Endothelial cell of umbilical vein (primary cell): ENCODE measurements around the gene ACP1. TPM values are rescaled to one million over a fixed set of nuclear protein-coding genes. Genes with fewer than 3 reads are reported as not detected.

Experiments used
- BruUV-seq: library from RNA; stranded (reverse); fragments of 400-500 nt; replicated peaks from 2 replicates; lab custom pipeline; 2021; lab: Mats Ljungman, UMichigan
- CTCF ChIA-PET: fragments of 300-600, 350-600 bp; sonication (Branson Sonifier 250); formaldehyde crosslinking; loops from one replicate; lab custom pipeline; 2021; ENCODE audit warnings: antibody characterized with exemption, inconsistent platforms; lab: Charles Lee
- POLR2A ChIA-PET: fragments of 300-600, 350-600 bp; sonication (Branson Sonifier 250); formaldehyde crosslinking; loops from one replicate; lab custom pipeline; 2021; ENCODE audit warnings: antibody characterized with exemption, inconsistent platforms; lab: Charles Lee
- DNase-seq: peaks from one replicate; pipeline ENCODE4 v3.0.0-alpha.2; 2011; ENCODE audit warnings: low read depth, low spot score
- FAIRE-seq: peaks from 2 replicates; lab custom pipeline; 2011; peaks lifted over from hg19 to GRCh38; lab: Jason Lieb, UNC
- H2AFZ ChIP-seq: 2 replicates; pipeline ENCODE4 v1.6.0; 2012; ENCODE audit warnings: low read depth, low read length, control low read depth, inconsistent platforms
- H3K27ac ChIP-seq: 2 replicates; pipeline ENCODE4 v1.5.1; 2011; ENCODE audit warnings: low read depth, mild to moderate bottlenecking, control low read depth, low read length, moderate library complexity; ENCODE audit not compliant: insufficient read depth
- H3K27me3 ChIP-seq, 2 experiments: 2 replicates each; pipeline versions ENCODE4 v1.6.0 to v1.6.1; 2011; ENCODE audit warnings: low read length in 2 of 2, mixed read lengths in 1 of 2; ENCODE audit not compliant: control insufficient read depth in 2 of 2, insufficient read depth in 2 of 2
- H3K36me3 ChIP-seq, 2 experiments: 2 replicates in 1 of 2; 3 replicates in 1 of 2; pipeline ENCODE4 v1.5.1; 2011; ENCODE audit warnings: low read length in 2 of 2, mild to moderate bottlenecking in 1 of 2, moderate library complexity in 1 of 2; ENCODE audit not compliant: control insufficient read depth in 2 of 2, insufficient read depth in 2 of 2; ENCODE audit errors: extremely low read depth in 1 of 2
- H3K4me1 ChIP-seq: 3 replicates; pipeline ENCODE4 v1.5.1; 2011; ENCODE audit warnings: mild to moderate bottlenecking, low read length; ENCODE audit not compliant: control insufficient read depth, insufficient read depth; ENCODE audit errors: extremely low read depth
- H3K4me2 ChIP-seq: 2 replicates; pipeline ENCODE4 v1.6.1; 2011; ENCODE audit warnings: low read length, control low read depth, mixed read lengths; ENCODE audit not compliant: insufficient read depth
- H3K4me3 ChIP-seq, 3 experiments: fragments of 200-600 bp in 1 of 3; sonication (generic), shearing (Covaris generic) in 1 of 3; replicated peaks in 1 of 3; 2 replicates each; pipeline ENCODE4 v1.5.1; 2011 to 2016; ENCODE audit warnings: control low read depth in 3 of 3, low read length in 3 of 3, mild to moderate bottlenecking in 2 of 3, inconsistent platforms in 1 of 3, low read depth in 1 of 3, moderate library complexity in 1 of 3; ENCODE audit not compliant: insufficient read depth in 1 of 3
- H3K79me2 ChIP-seq: 2 replicates; pipeline ENCODE4 v1.6.0; 2012; ENCODE audit warnings: low read length, inconsistent platforms; ENCODE audit not compliant: control insufficient read depth, insufficient read depth
- H3K9ac ChIP-seq: replicated peaks from 2 replicates; pipeline ENCODE3; 2011; ENCODE audit warnings: low read length, control low read depth; ENCODE audit not compliant: insufficient read depth; ENCODE audit errors: extremely low read depth
- H3K9me1 ChIP-seq: replicated peaks from 3 replicates; pipeline ENCODE4 v1.6.0; 2011; ENCODE audit warnings: mild to moderate bottlenecking, low read length; ENCODE audit not compliant: control insufficient read depth, insufficient read depth; ENCODE audit errors: extremely low read depth
- H3K9me3 ChIP-seq: replicated peaks from 2 replicates; pipeline ENCODE4 v1.5.1; 2012; ENCODE audit warnings: low read length, inconsistent platforms; ENCODE audit not compliant: control insufficient read depth, insufficient read depth
- H4K20me1 ChIP-seq: replicated peaks from 2 replicates; pipeline ENCODE3; 2011; ENCODE audit warnings: mild to moderate bottlenecking, low read length; ENCODE audit not compliant: control insufficient read depth, insufficient read depth; ENCODE audit errors: extremely low read depth
- EZH2 ChIP-seq: IDR thresholded peaks from 2 replicates; pipeline ENCODE4 v1.6.1; 2012; ENCODE audit warnings: borderline replicate concordance, low read depth, mild to moderate bottlenecking, moderate library complexity, low read length, inconsistent platforms; ENCODE audit not compliant: severe bottlenecking
- FOS ChIP-seq: IDR thresholded peaks from 2 replicates; pipeline ENCODE4 v1.6.1; 2011; ENCODE audit warnings: mild to moderate bottlenecking, low read length, moderate library complexity, borderline replicate concordance; ENCODE audit not compliant: insufficient read depth
- GATA2 ChIP-seq: IDR thresholded peaks from 2 replicates; pipeline ENCODE4 v1.7.0; 2011; ENCODE audit warnings: low read depth, mild to moderate bottlenecking, moderate library complexity, mixed read lengths, low read length; ENCODE audit not compliant: insufficient read length, insufficient read depth
- JUN ChIP-seq: IDR thresholded peaks from 2 replicates; pipeline ENCODE4 v1.6.1; 2011; ENCODE audit warnings: borderline replicate concordance, low read depth; ENCODE audit not compliant: insufficient read length, insufficient read depth
- MYC ChIP-seq: IDR thresholded peaks from one replicate; pipeline ENCODE4 v1.6.1; 2011; ENCODE audit warnings: mild to moderate bottlenecking, low read depth, low read length
- POLR2A ChIP-seq: IDR thresholded peaks from 2 replicates; pipeline ENCODE4 v1.6.1; 2012; ENCODE audit warnings: low read depth, mild to moderate bottlenecking, control low read depth, low read length
- POLR2AphosphoS5 ChIP-seq: IDR thresholded peaks from 2 replicates; pipeline ENCODE4 v1.6.1; 2012; ENCODE audit warnings: low read depth, mild to moderate bottlenecking, control low read depth, low read length, moderate library complexity; ENCODE audit not compliant: insufficient read depth
- dilution Hi-C: fragments of 300-500 bp; cut with MboI; formaldehyde crosslinking; loops from one replicate; pipeline ENCODE4 v1.15.0; 2019; ENCODE audit warnings: low sequenced_read_pairs; ENCODE audit not compliant: extremely low pct_ligation_motif_present
- intact Hi-C: fragments of 100-400 bp; cut with micrococcal nuclease; formaldehyde crosslinking; loops from one replicate; pipeline ENCODE4 v1.10.0; 2022
- polyA plus RNA-seq, 4 experiments: library from polyadenylated mRNA; depleted of rRNA in 3 of 4; stranded (reverse) in 3 of 4; unstranded in 1 of 4; fragments of >200 nt; gene quantifications; 2 replicates each; pipeline versions ENCODE4 v1.2.1 to v1.2.3, GENCODE V29; 2011 to 2012; ENCODE audit warnings: missing spikeins in 1 of 4
- total RNA-seq: library from RNA; stranded (reverse); gene quantifications from 2 replicates; pipeline ENCODE4 v1.2.3, GENCODE V29; 2021
- TF ChIP-seq, protein P1 (sequence below), 2 donors: IDR thresholded peaks; 1 replicate in 1 of 2; 2 replicates in 1 of 2; pipeline ENCODE4 v1.5.1; 2011; ENCODE audit warnings: low read length in 2 of 2, mild to moderate bottlenecking in 2 of 2, moderate library complexity in 2 of 2, control low read depth in 1 of 2, inconsistent platforms in 1 of 2, low read depth in 1 of 2; ENCODE audit not compliant: insufficient read depth in 1 of 2; ENCODE audit errors: extremely low read depth in 1 of 2
- TF ChIP-seq, protein P2 (sequence below): IDR thresholded peaks from 2 replicates; pipeline ENCODE4 v1.6.1; 2011; ENCODE audit not compliant: insufficient read depth, insufficient read length

The ACP1 gene
- total and polyA plus RNA-seq, 2 donors (not counting 3 experiments of a cell fraction or from before 2014, with no cell fraction given), result 63.4 to 80.2 TPM

DNA sequence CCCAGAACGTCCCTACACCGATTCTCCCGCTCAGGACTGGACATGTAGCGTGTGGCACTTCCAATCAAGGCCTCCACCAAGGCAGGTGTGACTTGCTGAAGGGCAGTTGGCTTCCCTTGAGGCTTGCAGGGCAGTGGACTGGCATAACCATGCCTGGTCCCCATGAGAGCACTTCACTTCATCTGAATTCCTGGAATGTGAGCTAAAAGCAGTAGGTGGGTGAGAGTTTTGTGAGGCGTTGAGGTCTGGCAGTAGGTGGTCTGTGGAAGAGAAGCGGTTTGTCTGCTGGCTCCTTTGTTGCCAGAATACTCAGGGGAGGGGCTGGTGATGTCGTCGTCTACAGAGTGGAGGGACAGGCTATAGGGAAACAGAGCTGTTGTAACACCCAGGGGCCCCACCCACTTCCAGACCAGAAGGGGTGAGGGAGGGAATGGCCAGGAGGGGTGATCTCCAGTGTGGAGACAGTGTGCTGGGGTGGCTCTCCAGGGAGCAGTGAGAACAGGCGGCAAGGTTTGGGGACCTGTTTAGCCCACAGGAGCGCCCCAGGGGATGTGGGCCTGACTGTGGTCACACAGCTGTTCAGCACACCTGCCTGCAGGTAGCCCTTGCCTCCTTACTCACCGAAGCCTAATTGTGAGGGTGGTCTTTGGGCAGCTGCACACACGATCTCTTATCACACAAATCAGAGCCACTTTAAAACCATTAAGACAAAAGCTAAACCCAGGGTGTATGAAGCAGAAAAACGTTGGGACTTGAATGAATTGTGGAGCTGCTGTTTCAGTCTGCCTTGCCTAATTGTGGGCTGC, 44.6 kb downstream of the ACP1 start:
- no peak overlapping the region for H3K4me2 ChIP-seq
- no peaks in the 10 kb centered on the region for H3K27me3 ChIP-seq
- no peaks in the 10 kb centered on the region for H3K36me3 ChIP-seq
- no peak overlapping the region for H3K4me3 ChIP-seq
- no peaks in the 10 kb centered on the region for H3K4me1 ChIP-seq
- ChIA-PET CTCF (interaction anchor here (1.6 kb wide), 1 partner anchor 19 kb away, joined by 3 read pairs; no protein-coding TSS in a partner anchor), POLR2A (no interaction called here)
- H3K27ac ChIP-seq, result no peak overlapping the region
- dilution Hi-C loops, result no loop called here
- no TSS peak for BruUV-seq
- DNase-seq (no peak), FAIRE-seq (no peak)
- H3K9me3 ChIP-seq, result no peaks in the 10 kb centered on the region
- H3K9me1 ChIP-seq, result no peaks in the 10 kb centered on the region
- no peaks in the 10 kb centered on the region for H3K79me2 ChIP-seq
- intact Hi-C loops, result no loop called here
- no peak overlapping the region for H2AFZ ChIP-seq
- H3K9ac ChIP-seq, result no peak overlapping the region
- no peak for TF ChIP-seq EZH2
- no peak for TF ChIP-seq MYC
- TF ChIP-seq POLR2AphosphoS5, result no peak
- no peak for TF ChIP-seq GATA2
- TF ChIP-seq, protein P1, sequence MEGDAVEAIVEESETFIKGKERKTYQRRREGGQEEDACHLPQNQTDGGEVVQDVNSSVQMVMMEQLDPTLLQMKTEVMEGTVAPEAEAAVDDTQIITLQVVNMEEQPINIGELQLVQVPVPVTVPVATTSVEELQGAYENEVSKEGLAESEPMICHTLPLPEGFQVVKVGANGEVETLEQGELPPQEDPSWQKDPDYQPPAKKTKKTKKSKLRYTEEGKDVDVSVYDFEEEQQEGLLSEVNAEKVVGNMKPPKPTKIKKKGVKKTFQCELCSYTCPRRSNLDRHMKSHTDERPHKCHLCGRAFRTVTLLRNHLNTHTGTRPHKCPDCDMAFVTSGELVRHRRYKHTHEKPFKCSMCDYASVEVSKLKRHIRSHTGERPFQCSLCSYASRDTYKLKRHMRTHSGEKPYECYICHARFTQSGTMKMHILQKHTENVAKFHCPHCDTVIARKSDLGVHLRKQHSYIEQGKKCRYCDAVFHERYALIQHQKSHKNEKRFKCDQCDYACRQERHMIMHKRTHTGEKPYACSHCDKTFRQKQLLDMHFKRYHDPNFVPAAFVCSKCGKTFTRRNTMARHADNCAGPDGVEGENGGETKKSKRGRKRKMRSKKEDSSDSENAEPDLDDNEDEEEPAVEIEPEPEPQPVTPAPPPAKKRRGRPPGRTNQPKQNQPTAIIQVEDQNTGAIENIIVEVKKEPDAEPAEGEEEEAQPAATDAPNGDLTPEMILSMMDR (IDR thresholded peaks at IDR 0.05; ENCODE audit: extremely low read depth in 1 of 2, insufficient read depth in 1 of 2, low read depth in 1 of 2, low read length in 2 of 2), result no peak
- TF ChIP-seq POLR2A, result no peak
- TF ChIP-seq, protein P2, sequence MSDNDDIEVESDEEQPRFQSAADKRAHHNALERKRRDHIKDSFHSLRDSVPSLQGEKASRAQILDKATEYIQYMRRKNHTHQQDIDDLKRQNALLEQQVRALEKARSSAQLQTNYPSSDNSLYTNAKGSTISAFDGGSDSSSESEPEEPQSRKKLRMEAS, result no peak
- TF ChIP-seq JUN, result no peak
- no peak for TF ChIP-seq FOS
- H4K20me1 ChIP-seq, result no peaks in the 10 kb centered on the region
